CD4-positive, alpha-beta T cell treated with Interleukin-6 at 100 ng/mL for 8 hours (primary cell): ENCODE results near the gene DDX20.

Experiments
- DNase-seq: peaks from one replicate; pipeline ENCODE4 v3.0.0-alpha.2; 2020; ENCODE audit warnings: mixed read lengths, low spot score

DDX20 gene

DNA sequence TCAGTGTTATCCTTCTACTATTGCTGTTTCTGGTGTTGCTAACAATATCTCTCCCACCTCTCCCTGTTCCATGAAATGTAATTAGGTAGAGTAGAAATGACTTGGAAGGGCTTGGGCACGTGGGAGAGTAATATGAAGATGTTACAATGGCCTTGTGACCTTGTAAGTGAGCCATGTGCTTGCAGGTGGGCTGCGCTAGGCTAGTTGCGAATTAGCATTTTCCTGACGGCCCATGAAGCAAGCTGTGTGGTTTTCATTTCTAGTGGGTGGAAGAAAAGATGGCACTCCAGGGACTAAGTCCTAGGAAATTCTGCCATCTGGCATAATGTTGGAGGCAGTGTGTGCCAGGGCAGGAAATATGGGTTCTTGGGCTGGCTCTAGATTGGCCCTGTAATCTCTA, 7.8 kb upstream of the DDX20 start:
- DNase-seq = no peak

DNA sequence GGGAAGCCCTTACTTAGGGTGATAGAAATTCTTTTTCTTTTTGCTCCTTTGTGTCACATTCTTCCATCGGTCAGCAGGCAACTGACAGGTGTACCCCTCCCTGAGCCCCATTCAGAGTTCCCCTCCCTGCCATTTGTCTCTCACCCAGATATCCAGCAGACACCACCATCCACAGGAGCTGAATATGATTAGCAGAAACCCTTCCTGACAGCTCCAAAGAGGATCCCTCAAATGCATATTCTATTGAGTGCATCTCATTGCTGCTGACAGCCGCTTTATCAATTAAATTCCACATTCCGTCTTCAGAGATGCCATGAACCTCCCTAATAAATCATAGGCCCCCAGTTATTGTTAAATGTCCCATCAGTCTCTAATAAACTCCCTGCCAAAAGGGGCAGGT, 6.1 kb upstream of the DDX20 start:
- no peak for DNase-seq

GRCh38 chr1:111750856-111751255, 4.8 kb upstream of the DDX20 start:
- no peak for DNase-seq

GRCh38 chr1:111751906-111752575, 3.7 kb upstream of the DDX20 start:
- no peak for DNase-seq

GRCh38 chr1:111754984-111755330, 744 bp upstream of the DDX20 start:
- DNase-seq = no peak

DNA sequence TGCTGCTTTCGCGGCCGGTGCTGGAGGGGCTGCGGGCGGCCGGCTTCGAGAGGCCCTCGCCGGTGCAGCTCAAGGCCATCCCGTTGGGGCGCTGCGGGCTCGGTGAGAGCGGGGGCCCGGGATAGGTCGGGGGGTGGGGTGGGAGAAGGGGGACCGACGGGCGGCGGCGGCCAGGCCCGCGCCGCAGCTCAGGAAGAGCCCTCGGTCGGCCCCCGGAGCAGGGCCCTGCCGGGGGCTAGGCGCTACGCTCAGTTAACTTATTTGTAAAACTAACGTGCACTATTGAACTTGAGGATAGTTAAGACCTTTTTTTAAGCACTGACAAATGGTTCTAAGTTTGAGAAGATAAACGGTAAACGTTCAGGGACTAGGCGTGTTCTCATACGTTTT, 418 bp downstream of the DDX20 start:
- DNase-seq = no peak

GRCh38 chr1:111758373-111758772, 2.7 kb downstream of the DDX20 start:
- no peak for DNase-seq

DNA sequence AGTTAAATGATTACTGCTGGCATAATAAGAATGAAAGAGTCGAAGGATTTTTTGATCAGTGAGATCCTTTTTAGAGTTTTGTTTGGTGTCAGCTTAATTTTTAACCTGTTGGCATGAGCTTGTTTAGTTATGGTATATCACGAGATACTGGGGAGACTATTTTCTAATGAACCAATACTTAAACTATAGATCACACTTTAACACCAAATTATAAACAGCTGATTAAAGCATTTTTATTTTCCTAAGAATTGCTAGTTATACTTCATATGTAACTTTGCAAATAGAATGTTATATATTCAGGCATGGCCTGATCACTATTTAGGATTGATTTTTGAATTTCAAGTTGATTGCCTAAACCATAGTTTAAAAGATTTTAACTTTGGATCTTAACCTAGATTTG, 6.0 kb downstream of the DDX20 start:
- no peak for DNase-seq

DNA sequence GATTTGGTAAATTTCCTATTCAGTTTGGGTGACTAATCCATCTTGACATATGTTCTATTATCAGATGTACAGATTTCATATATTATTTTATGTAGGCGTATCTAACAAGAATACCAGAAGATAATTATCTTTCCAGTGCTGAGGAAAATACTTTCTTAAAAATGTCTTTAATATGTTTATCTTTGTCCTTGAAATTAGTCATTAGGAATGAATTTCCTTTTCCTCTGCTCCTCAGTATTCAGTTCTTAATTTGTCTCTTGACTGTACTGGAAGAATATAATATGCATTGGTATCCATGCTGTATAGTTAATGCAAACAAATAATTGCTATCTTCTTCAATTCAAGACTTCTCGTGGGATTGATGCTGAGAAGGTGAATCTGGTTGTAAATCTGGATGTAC, 6.6 kb downstream of the DDX20 start:
- no peak for DNase-seq

GRCh38 chr1:111768023-111768422, 12.3 kb downstream of the DDX20 start:
- no peak for DNase-seq

GRCh38 chr1:111768625-111769024, 12.9 kb downstream of the DDX20 start:
- no peak for DNase-seq

- peak; percentile 55 for DNase-seq
Measured at GRCh38 chr1:111769517-111770146, 13.9 kb downstream of the DDX20 start.

- no peak for DNase-seq
Measured at GRCh38 chr1:111770916-111771315, 15.2 kb downstream of the DDX20 start.

DNA sequence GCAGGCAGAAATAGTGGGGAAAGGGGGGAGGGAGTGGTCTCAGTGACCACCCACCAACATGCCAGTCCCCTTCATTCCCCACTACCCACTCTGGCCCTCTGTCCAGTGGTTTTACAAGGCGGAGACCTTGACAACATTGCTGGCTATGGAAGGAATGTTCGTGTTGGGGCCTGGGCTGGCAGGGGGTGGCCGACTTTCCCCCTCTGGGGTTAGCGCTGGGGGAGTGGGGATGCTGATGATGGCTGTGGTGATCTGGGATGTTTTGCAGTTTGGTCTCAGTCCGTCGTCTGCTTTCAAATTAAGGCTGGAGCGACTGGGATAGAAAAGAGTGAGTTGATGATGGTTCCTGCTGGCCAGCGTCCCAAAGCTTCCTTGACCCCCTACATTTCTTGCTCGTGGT, 20.3 kb downstream of the DDX20 start:
- DNase-seq = no peak

DNA sequence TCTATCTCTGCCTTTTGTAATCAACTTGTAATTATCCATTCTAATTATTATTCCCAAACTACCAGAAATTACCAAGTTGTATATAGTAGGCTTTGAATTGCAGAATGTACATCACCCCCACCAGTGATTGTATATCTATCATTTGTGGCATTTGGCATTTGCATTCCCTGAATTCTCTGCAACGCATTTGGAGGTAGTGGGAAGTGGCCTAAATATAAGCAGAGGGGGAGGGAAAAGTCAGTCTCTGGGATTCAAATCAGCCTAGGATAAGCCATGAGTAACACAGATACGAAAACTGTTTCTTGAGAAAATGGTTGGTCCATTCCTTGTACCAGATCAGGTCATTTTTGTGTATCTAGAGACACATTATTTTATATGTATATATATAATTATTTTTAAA, 20.7 kb downstream of the DDX20 start:
- DNase-seq = no peak

DNA sequence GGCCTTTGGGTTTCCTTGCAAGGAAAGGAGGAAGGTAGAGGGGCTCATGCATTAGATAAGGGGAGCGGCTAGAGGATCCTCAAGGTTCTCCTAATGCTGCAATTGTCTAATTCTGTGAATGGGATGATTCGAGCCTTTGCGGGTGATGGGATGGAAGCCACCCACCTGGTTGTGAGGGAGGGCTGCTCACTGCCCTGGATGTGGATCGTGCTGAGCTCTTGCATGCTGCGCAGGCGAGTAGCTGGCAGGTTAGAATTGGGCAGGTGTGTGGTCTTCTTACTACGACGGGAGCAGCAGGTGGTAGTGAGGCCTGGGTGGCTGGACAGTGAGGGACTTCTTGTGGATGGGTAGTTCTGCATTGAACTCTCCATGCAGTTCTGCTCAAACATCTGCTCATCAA, 21.2 kb downstream of the DDX20 start:
- no peak for DNase-seq

DNA sequence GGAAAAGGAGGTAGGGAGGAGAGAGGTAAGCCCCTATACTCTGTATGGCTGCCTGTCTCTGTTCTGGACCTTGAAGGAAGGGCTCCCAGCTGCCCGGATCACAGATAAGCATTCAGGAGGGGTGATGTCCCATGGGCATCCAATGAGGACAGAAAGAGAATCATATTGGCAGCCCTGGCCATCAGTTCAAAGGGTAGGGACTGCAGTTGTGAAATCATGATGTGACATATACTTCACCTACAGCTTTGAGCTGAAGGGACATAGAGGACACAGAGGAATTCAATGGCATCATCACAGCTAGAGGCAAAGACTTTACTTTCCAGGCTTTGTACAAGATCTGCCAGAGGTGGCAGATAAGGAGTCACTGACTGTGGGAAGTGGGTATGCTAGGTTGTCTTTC, 21.6 kb downstream of the DDX20 start:
- no peak for DNase-seq

DNA sequence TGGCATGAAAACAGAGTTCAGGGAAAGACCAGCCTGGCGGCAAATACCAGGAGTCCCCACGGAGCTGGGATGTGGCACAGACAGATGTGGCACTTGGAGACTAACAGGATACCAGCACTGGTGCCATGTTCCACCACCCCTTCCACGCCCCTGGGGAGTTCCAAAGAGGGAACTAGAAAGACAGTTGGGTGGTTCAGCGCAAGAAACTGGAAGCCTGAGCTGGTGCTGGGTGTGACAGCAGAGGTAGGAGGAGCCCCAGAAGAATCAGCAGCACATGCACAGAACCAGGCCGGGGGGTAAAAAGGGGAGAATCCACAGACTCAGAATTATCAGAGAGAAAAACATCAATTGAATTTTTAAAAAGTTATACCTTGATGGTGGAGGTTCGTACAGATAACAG, 22.4 kb downstream of the DDX20 start:
- DNase-seq = no peak

- DNase-seq = no peak
Measured at GRCh38 chr1:111778541-111779051, 22.9 kb downstream of the DDX20 start.

DNA sequence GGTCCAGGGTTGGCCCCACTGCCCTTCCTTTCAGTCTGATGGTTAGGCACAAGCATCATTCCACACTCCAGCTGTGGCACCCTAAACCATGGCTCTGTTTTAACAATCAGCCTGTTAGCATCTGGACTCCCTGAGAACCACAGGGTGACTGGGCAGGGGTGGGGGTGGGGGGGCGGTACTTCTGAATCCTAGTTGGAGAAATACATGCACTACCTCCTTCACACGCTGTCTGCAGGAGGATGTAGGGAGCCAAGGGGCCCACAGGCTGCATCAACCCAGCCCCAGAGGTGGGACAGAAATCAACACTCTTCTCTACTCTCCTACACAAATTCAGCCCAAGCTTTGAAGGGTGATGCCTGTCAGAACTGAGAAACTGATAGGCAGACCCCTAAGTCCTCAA, 23.8 kb downstream of the DDX20 start:
- no peak for DNase-seq

- no peak for DNase-seq
Measured at GRCh38 chr1:111784273-111784901, 28.7 kb downstream of the DDX20 start.

DNA sequence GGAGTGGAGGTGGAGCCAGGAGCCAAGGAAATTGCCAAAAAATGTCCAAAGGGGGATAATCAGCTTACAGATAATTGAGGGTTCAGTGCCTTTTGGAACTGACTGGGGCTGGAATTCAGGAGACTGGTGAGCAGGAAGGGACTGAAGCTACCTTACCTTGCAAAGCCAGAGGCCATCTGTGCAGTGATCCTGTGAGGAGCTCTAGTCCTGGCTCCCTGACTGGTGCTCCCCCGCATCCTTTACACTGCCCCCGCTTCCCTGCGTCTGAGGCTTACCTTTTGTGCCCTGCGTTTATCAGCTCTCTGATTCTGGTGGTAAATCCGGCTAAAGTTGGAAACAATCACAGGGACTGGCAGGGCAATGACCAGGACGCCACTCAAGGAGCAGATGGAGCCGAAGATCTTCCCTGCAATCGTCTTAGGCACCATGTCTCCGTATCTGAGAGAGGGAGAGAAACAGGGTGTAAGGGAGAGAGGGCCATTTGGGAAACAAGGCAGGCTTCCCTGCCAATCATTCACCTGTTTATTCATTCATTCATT, 31.0 kb downstream of the DDX20 start:
- DNase-seq = no peak

GRCh38 chr1:111789142-111789541, 33.4 kb downstream of the DDX20 start:
- DNase-seq = no peak
